PFSK-1 (cell line): Measurements from ENCODE around the gene ASXL2.

Experiments used
- FOXP2 ChIP-seq: optimal IDR thresholded peaks from 2 replicates; pipeline ENCODE3; 2011; ENCODE audit warnings: borderline replicate concordance, control low read depth, inconsistent platforms; ENCODE audit not compliant: insufficient read depth; ENCODE audit errors: extremely low read length, extremely low read depth
- POLR2AphosphoS5 ChIP-seq: IDR thresholded peaks from 2 replicates; pipeline ENCODE4 v1.6.1; 2012; ENCODE audit warnings: low read depth, mild to moderate bottlenecking, control low read depth, low read length, moderate library complexity
- SIN3A ChIP-seq: IDR thresholded peaks from 2 replicates; pipeline ENCODE4 v1.6.1; 2012; ENCODE audit warnings: mild to moderate bottlenecking, low read length, moderate library complexity, borderline replicate concordance; ENCODE audit not compliant: insufficient read depth
- TAF1 ChIP-seq: IDR thresholded peaks from 2 replicates; pipeline ENCODE4 v1.6.1; 2012; ENCODE audit warnings: low read length, control low read depth, borderline replicate concordance; ENCODE audit not compliant: insufficient read depth
- TF ChIP-seq, protein P1 (sequence below), 2 experiments: IDR thresholded peaks; 2 replicates each; pipeline versions ENCODE4 v1.6.1 to v1.8.0; 2011 to 2012; ENCODE audit warnings: low read depth in 2 of 2, low read length in 2 of 2, control low read depth in 1 of 2, inconsistent platforms in 1 of 2, mild to moderate bottlenecking in 1 of 2, moderate library complexity in 1 of 2; ENCODE audit not compliant: insufficient read depth in 1 of 2

Gene ASXL2

GRCh38 chr2:25920336-25920735 is 42.0 kb upstream of the ASXL2 start:
- no peak for TF ChIP-seq TAF1
- no peak for TF ChIP-seq FOXP2
- TF ChIP-seq POLR2AphosphoS5 = no peak
- TF ChIP-seq, protein P1, sequence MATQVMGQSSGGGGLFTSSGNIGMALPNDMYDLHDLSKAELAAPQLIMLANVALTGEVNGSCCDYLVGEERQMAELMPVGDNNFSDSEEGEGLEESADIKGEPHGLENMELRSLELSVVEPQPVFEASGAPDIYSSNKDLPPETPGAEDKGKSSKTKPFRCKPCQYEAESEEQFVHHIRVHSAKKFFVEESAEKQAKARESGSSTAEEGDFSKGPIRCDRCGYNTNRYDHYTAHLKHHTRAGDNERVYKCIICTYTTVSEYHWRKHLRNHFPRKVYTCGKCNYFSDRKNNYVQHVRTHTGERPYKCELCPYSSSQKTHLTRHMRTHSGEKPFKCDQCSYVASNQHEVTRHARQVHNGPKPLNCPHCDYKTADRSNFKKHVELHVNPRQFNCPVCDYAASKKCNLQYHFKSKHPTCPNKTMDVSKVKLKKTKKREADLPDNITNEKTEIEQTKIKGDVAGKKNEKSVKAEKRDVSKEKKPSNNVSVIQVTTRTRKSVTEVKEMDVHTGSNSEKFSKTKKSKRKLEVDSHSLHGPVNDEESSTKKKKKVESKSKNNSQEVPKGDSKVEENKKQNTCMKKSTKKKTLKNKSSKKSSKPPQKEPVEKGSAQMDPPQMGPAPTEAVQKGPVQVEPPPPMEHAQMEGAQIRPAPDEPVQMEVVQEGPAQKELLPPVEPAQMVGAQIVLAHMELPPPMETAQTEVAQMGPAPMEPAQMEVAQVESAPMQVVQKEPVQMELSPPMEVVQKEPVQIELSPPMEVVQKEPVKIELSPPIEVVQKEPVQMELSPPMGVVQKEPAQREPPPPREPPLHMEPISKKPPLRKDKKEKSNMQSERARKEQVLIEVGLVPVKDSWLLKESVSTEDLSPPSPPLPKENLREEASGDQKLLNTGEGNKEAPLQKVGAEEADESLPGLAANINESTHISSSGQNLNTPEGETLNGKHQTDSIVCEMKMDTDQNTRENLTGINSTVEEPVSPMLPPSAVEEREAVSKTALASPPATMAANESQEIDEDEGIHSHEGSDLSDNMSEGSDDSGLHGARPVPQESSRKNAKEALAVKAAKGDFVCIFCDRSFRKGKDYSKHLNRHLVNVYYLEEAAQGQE (IDR thresholded peaks at IDR 0.05; ENCODE audit: insufficient read depth in 1 of 2, low read depth in 2 of 2, low read length in 2 of 2) = no peak
- no peak for TF ChIP-seq SIN3A

DNA sequence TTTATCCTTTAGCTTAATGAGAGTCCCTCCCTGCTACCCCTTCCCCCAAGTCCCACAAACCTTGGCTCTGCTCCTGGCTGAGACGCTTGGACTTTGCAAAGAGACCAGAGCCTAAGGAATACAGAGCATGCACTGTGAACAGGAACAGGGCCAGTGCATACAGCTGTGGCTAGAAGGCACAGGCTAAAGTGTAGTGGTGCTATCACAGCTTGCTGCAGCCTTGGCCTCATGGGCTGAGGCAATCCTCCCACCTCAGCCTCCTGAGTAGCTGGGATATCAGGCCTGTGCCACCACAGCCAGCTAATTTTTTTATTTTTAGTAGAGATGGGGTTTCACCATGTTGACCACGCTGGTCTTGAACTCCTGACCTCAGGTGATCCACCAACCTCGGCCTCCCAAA is 39.5 kb upstream of the ASXL2 start:
- TF ChIP-seq POLR2AphosphoS5 = no peak
- TF ChIP-seq, protein P1 (IDR thresholded peaks at IDR 0.05; ENCODE audit: insufficient read depth in 1 of 2, low read depth in 2 of 2, low read length in 2 of 2) = no peak
- TF ChIP-seq FOXP2 = no peak
- no peak for TF ChIP-seq TAF1
- no peak for TF ChIP-seq SIN3A

DNA sequence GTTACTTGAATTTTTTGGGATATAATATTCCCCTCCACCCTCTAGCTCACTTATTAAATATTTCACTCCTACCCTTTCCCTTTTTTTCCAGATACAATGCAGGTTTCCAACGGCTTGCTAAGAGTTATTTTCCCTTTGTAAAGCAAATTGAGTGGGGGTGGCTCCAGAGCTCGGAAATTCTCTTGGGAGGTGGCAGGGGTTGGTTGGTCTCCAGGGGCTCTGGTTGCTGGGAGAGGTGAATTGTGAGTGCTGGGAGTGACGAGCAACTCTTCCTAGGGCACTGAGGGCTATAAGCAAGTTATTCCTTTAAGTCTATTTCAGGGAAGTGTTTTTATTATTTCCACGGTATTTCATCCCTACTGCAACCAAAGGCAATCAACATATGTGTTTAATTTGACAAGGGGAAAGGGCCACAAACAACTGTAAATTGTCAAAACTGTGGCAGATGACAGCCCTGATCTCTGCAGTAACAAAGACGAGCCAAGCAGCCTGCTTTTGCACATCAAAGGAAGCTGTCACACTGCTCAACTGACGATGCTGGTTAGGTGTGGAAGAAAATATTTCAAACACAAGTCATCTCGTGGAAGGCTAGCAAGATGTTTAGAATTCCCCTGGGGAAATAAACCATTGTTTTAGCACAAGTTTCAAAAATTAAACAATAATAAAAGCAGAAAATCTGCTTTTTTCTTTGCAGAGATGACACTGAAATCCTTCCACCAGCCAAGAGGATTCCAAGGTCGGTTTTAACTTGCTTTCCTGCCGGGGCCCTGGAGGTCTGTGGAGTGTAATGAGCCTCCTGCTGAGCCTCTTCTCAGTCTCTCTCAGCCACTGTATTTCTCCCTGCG is 34.8 kb upstream of the ASXL2 start:
- no peak for TF ChIP-seq FOXP2
- TF ChIP-seq SIN3A = no peak
- TF ChIP-seq, protein P1 (IDR thresholded peaks at IDR 0.05; ENCODE audit: insufficient read depth in 1 of 2, low read depth in 2 of 2, low read length in 2 of 2) = no peak
- TF ChIP-seq TAF1 = no peak
- no peak for TF ChIP-seq POLR2AphosphoS5

- TF ChIP-seq SIN3A (no peak), TAF1 (no peak), POLR2AphosphoS5 (no peak), FOXP2 (no peak)
- TF ChIP-seq, protein P1 (IDR thresholded peaks at IDR 0.05; ENCODE audit: insufficient read depth in 1 of 2, low read depth in 2 of 2, low read length in 2 of 2) = no peak
These were observed 26.8 kb upstream of the ASXL2 start for GRCh38 chr2:25905126-25905525.

GRCh38 chr2:25903216-25903776 is 25.0 kb upstream of the ASXL2 start:
- TF ChIP-seq, protein P1 (IDR thresholded peaks at IDR 0.05; ENCODE audit: insufficient read depth in 1 of 2, low read depth in 2 of 2, low read length in 2 of 2) = no peak
